Colonic mucosa (tissue), 4 donors: ENCODE data around the gene ZNF227. TPM values are rescaled to one million over a fixed set of nuclear protein-coding genes. Genes with fewer than 3 reads are reported as not detected.

ENCODE experiments used
- DNase-seq: peaks from one replicate; pipeline ENCODE4 v3.0.0-alpha.2; 2020
- H3K27ac ChIP-seq: fragments of 200-600 bp; one replicate; pipeline ENCODE4 v1.8.0; 2021
- H3K27me3 ChIP-seq: fragments of 200-600 bp; one replicate; pipeline ENCODE4 v1.8.0; 2021
- H3K36me3 ChIP-seq: fragments of 200-600 bp; one replicate; pipeline ENCODE4 v1.8.0; 2021
- H3K4me1 ChIP-seq: fragments of 200-600 bp; one replicate; pipeline ENCODE4 v1.8.0; 2021; ENCODE audit warnings: mild to moderate bottlenecking
- H3K4me3 ChIP-seq: fragments of 200-600 bp; one replicate; pipeline ENCODE4 v1.8.0; 2021
- H3K9ac ChIP-seq, 2 donors: one replicate each; pipeline ENCODE4 v1.7.0; 2013; ENCODE audit warnings: control low read depth in 2 of 2, low read depth in 2 of 2, low read length in 2 of 2
- H3K9me3 ChIP-seq: fragments of 200-600 bp; one replicate; pipeline ENCODE4 v1.8.0; 2021
- CTCF ChIP-seq: fragments of 200-600 bp; IDR thresholded peaks from one replicate; pipeline ENCODE4 v1.8.0; 2022; ENCODE audit warnings: antibody characterized with exemption, mild to moderate bottlenecking
- intact Hi-C: fragments of 100-400 bp; cut with DNase I; formaldehyde crosslinking; loops from one replicate; pipeline ENCODE4 v1.14.1; 2022
- total RNA-seq, 2 donors: library from RNA; stranded (reverse); fragmentation: NEBNext Ultra II Directional in 1 of 2; extraction: Animal tissue kit (Norgen Biotek cat#: 25700) in 1 of 2; gene quantifications; one replicate each; pipeline ENCODE4 v1.2.1, GENCODE V29; 2021
- donor health status: healthy.
- donor health status: DM: no; HTN: no; CAD: no.
- donor health status: DM: no; HTN: no; CAD: no.

ZNF227 gene
- total RNA-seq, 2 donors from 2014 or later = 9.9 to 12.3 TPM

DNA sequence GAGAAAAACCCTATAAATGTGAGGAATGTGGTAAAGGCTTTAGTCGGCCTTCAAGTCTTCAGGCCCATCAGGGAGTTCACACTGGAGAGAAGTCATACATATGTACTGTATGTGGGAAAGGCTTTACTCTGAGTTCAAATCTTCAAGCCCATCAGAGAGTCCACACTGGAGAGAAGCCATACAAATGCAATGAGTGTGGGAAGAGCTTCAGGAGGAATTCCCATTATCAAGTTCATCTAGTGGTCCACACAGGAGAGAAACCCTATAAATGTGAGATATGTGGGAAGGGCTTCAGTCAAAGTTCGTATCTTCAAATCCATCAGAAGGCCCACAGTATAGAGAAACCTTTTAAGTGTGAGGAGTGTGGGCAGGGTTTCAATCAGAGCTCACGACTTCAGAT, 35.7 kb upstream of the ZNF227 start:
- no peaks in the 10 kb centered on the region for H3K27me3 ChIP-seq
- no peak for DNase-seq
- H3K4me3 ChIP-seq = no peak overlapping the region
- intact Hi-C loops = no loop called here
- TF ChIP-seq CTCF = no peak
- no peak overlapping the region for H3K27ac ChIP-seq
- H3K36me3 ChIP-seq = peaks cover 46% of the 10 kb centered on the region
- H3K9me3 ChIP-seq = no peaks in the 10 kb centered on the region
- no peak overlapping the region for H3K9ac ChIP-seq
- H3K4me1 ChIP-seq = no peaks in the 10 kb centered on the region

- Histone ChIP-seq H3K27ac (no peak overlapping the region), H3K4me3 (no peak overlapping the region), H3K27me3 (no peaks in the 10 kb centered on the region), H3K36me3 (peaks cover 7% of the 10 kb centered on the region), H3K9ac (no peak overlapping the region), H3K4me1 (no peaks in the 10 kb centered on the region), H3K9me3 (peaks cover 1% of the 10 kb centered on the region)
- no peak for TF ChIP-seq CTCF
- no peak for DNase-seq
- intact Hi-C loops = no loop called here
Measured at GRCh38 chr19:44180968-44181367, 31.4 kb upstream of the ZNF227 start.

DNA sequence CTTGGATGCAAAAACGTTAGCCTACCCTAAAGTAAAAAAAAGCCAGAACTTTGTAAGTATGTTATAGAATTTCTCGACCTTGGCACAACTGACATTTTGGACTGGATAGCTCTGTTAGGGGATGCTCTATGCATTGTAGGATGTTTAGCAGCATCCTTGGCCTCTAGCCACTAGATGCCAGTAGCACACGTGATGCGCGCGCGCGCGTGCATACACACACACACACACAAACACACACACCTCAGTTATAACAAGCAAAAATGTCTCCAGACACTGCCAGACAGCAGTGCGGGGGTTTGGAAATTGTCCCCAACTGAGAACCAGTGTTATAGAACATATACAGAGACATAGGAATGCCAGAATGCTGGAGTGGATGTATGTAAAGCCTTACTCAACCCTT, 30.2 kb upstream of the ZNF227 start:
- H3K36me3 ChIP-seq = no peaks in the 10 kb centered on the region
- no peaks in the 10 kb centered on the region for H3K4me1 ChIP-seq
- H3K27me3 ChIP-seq = no peaks in the 10 kb centered on the region
- peaks cover 9% of the 10 kb centered on the region for H3K9me3 ChIP-seq
- TF ChIP-seq CTCF = no peak
- no peak for DNase-seq
- intact Hi-C loops = no loop called here
- H3K27ac ChIP-seq = no peak overlapping the region
- H3K4me3 ChIP-seq = no peak overlapping the region
- H3K9ac ChIP-seq = no peak overlapping the region

DNA sequence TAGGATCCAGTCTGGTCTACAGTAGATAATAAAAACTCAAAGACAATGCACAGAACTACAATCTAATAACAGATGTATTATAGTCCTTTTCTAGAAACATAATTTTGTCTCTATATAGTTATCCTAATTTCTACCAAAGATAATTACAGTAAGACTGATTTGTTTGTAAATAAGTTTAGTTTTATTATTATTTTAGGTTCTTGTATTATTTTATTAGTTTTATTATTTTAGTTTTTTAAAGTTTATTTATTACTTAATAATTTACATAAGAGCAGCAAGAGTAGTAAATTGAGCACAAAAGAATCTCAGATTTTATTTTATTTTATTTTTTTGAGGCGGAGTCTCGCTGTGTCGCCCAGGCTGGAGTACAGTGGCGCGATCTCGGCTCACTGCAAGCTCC, 22.3 kb upstream of the ZNF227 start:
- H3K4me3 ChIP-seq = no peak overlapping the region
- no peaks in the 10 kb centered on the region for H3K27me3 ChIP-seq
- DNase-seq = no peak
- peaks cover 9% of the 10 kb centered on the region for H3K9me3 ChIP-seq
- no peak overlapping the region for H3K27ac ChIP-seq
- H3K36me3 ChIP-seq = no peaks in the 10 kb centered on the region
- H3K9ac ChIP-seq = no peak overlapping the region
- no peak for TF ChIP-seq CTCF
- no peaks in the 10 kb centered on the region for H3K4me1 ChIP-seq
- intact Hi-C loops = no loop called here

DNA sequence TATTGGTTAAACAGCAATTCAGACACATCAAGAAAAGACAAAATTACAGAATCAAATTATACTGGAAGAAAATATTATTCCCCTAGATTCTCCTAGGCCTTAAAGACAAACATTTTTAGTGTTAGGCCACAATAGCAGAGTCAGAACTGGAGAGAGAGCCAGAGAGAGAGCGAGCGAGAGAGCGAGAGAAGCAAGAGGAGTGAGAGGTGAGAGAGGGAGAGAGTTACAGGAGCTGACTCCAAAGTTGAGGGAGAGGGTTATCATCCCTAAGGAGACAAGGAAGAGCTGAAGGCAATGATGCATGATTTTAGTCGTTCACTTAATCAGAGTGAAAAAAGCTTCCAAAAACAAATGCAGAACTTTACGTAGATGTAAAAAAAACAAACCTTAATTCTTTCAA, 20.2 kb upstream of the ZNF227 start:
- H3K4me1 ChIP-seq = no peaks in the 10 kb centered on the region
- no peaks in the 10 kb centered on the region for H3K9me3 ChIP-seq
- H3K27ac ChIP-seq = no peak overlapping the region
- no peaks in the 10 kb centered on the region for H3K36me3 ChIP-seq
- DNase-seq = no peak
- H3K4me3 ChIP-seq = no peak overlapping the region
- intact Hi-C loops = no loop called here
- no peak overlapping the region for H3K9ac ChIP-seq
- no peaks in the 10 kb centered on the region for H3K27me3 ChIP-seq
- no peak for TF ChIP-seq CTCF

- no peak for DNase-seq
- Histone ChIP-seq H3K27ac (no peak overlapping the region), H3K4me1 (no peaks in the 10 kb centered on the region), H3K36me3 (no peaks in the 10 kb centered on the region), H3K9me3 (no peaks in the 10 kb centered on the region), H3K4me3 (no peak overlapping the region), H3K27me3 (no peaks in the 10 kb centered on the region), H3K9ac (no peak overlapping the region)
- intact Hi-C loops = no loop called here
- TF ChIP-seq CTCF = no peak
Measured at GRCh38 chr19:44196772-44197171, 15.6 kb upstream of the ZNF227 start.
